ENCODE results near the gene ANKRD23.

GRCh38 chr2:96865654-96866053, 21.8 kb upstream of the ANKRD23 start:
- TF ChIP-seq EZH2phosphoT487 (IDR thresholded peaks at IDR 0.05; ENCODE audit: insufficient read depth, low read depth) (no peak), EZH2 (IDR thresholded peaks at IDR 0.05; ENCODE audit: insufficient read depth, poor library complexity, severe bottlenecking) (no peak)

Data from GM23248 (cell line).